Uterus (tissue), 2 donors: ENCODE results near the gene CYP1A2.

ENCODE experiments used
- POLR2A ChIP-seq, 2 donors: fragments of 450-650 bp; IDR thresholded peaks; one replicate each; pipeline ENCODE4 v1.6.1; 2016; ENCODE audit warnings: antibody characterized with exemption in 2 of 2, mild to moderate bottlenecking in 1 of 2, moderate library complexity in 1 of 2
- TF ChIP-seq, protein P1 (sequence below), 4 experiments: fragments of 200-600 bp in 2 of 4; fragments of 450-650 bp in 2 of 4; sonication (generic) in 2 of 4; IDR thresholded peaks; one replicate each; pipeline ENCODE4 v1.5.1; 2016 to 2019; ENCODE audit warnings: antibody characterized with exemption in 4 of 4, mild to moderate bottlenecking in 2 of 4, moderate library complexity in 1 of 4

DNA sequence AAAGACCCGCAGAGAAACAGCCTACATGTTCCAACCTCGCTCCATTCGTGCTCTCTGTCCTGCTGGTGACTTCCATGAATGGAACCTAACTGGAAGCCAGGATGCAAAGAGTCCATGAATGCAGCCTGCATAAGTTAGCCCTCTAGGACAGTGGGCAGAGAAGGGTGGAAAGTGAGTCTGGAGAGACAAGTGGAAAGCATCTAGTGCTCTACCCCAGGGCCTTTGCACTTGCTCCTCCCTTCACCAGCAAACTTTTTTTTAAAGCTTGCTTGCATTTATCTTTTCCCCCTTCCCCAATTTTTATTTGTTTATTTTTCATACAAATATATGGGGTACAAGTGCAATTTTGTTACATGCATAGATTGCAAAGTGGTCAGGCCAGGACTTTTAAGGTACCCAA lies 15.4 kb upstream of the CYP1A2 start:
- TF ChIP-seq, protein P1, sequence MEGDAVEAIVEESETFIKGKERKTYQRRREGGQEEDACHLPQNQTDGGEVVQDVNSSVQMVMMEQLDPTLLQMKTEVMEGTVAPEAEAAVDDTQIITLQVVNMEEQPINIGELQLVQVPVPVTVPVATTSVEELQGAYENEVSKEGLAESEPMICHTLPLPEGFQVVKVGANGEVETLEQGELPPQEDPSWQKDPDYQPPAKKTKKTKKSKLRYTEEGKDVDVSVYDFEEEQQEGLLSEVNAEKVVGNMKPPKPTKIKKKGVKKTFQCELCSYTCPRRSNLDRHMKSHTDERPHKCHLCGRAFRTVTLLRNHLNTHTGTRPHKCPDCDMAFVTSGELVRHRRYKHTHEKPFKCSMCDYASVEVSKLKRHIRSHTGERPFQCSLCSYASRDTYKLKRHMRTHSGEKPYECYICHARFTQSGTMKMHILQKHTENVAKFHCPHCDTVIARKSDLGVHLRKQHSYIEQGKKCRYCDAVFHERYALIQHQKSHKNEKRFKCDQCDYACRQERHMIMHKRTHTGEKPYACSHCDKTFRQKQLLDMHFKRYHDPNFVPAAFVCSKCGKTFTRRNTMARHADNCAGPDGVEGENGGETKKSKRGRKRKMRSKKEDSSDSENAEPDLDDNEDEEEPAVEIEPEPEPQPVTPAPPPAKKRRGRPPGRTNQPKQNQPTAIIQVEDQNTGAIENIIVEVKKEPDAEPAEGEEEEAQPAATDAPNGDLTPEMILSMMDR (IDR thresholded peaks at IDR 0.05), result no peak
- TF ChIP-seq POLR2A (IDR thresholded peaks at IDR 0.05), result no peak
